Activated naive CD4-positive, alpha-beta T cell treated with anti-CD3 and anti-CD28 coated beads for 36 hours (primary cell): Measurements from ENCODE around the gene PNMA8A. TPM values are rescaled to one million over a fixed set of nuclear protein-coding genes. Genes with fewer than 3 reads are reported as not detected.
"Not testable (repeated sequence)": the region's sequence is repeated elsewhere in the genome, so short reads cannot be mapped to it uniquely, and the experiment has no call there.

Experiments used
- CTCF ChIA-PET: fragments of 350-600 bp; sonication (Branson Sonifier 250); formaldehyde crosslinking; loops from one replicate; lab custom pipeline; 2021; ENCODE audit warnings: antibody characterized with exemption; lab: Charles Lee
- DNase-seq: peaks from one replicate; pipeline ENCODE4 v3.0.0-alpha.2; 2020
- H3K27ac Mint-ChIP-seq: one replicate; pipeline ENCODE4 v1.8.0; 2021; ENCODE audit warnings: mild to moderate bottlenecking, mixed read lengths
- H3K27me3 Mint-ChIP-seq: one replicate; pipeline ENCODE4 v1.8.0; 2021; ENCODE audit warnings: low read depth, mixed read lengths
- H3K36me3 Mint-ChIP-seq: one replicate; pipeline ENCODE4 v1.8.0; 2021; ENCODE audit warnings: low read depth, mixed read lengths
- H3K4me1 Mint-ChIP-seq: one replicate; pipeline ENCODE4 v1.8.0; 2021; ENCODE audit warnings: low read depth, mixed read lengths
- H3K4me3 Mint-ChIP-seq: one replicate; pipeline ENCODE4 v1.8.0; 2021; ENCODE audit warnings: mild to moderate bottlenecking, moderate library complexity, mixed read lengths
- H3K9me3 Mint-ChIP-seq: one replicate; pipeline ENCODE4 v1.8.0; 2021; ENCODE audit warnings: mixed read lengths
- intact Hi-C: fragments of 100-400 bp; cut with micrococcal nuclease; formaldehyde crosslinking; loops from one replicate; pipeline ENCODE4 v1.15.1; 2023
- total RNA-seq, 2 experiments: library from RNA; stranded (reverse); gene quantifications; one replicate each; pipeline ENCODE4 v1.2.3, GENCODE V29; 2021

Gene PNMA8A
- total RNA-seq, 2 experiments from 2014 or later: 1.1 to 1.5 TPM

DNA sequence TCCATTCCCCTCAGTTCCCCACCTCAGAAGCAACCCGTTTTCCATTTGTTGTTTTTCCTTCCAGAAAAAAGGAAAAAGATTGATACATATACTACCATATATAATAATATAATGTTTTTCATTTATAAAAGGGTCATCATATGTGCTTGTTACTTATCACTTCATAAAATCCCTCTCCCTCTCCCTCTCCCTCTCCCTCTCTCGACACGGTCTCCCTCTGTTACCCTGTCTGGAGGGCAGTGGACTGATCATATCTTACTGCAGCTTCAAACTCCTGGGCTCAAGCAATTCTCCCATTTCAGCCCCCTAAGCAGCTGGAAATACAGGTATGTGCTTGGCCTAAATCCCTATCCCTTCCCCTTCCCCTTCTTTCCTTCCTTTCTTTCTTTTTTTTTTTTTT, 17.1 kb downstream of the PNMA8A start:
- intact Hi-C loops: no loop called here
- Mint-ChIP-seq H3K4me3 (no peak overlapping the region), H3K4me1 (no peaks in the 10 kb centered on the region), H3K27me3 (peaks cover 9% of the 10 kb centered on the region), H3K36me3 (no peaks in the 10 kb centered on the region), H3K27ac (no peak overlapping the region), H3K9me3 (peaks cover 7% of the 10 kb centered on the region)
- CTCF ChIA-PET: no interaction called here
- no peak for DNase-seq

DNA sequence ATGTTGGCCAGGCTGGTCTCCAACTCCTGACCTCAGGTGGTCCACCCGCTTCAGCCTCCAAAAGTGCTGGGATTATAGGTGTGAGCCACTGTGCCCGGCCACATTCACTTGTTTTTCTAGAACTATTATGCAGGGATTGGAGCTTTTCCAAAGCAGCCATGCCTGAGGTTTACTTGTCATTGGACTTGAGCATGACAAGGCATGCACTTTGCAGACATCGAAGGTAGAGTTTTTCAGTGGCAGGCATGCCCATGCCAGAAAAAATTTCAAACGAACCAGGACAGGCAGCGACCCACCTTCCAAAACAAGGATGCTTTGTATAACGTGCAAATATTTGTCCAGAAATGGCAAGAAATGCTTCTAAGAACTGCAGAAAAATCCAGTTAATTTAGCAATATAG, 17.7 kb downstream of the PNMA8A start:
- H3K4me1 Mint-ChIP-seq: no peaks in the 10 kb centered on the region
- no peak overlapping the region for H3K4me3 Mint-ChIP-seq
- H3K9me3 Mint-ChIP-seq: peaks cover 8% of the 10 kb centered on the region
- no peaks in the 10 kb centered on the region for H3K36me3 Mint-ChIP-seq
- peaks cover 9% of the 10 kb centered on the region for H3K27me3 Mint-ChIP-seq
- no peak for DNase-seq
- CTCF ChIA-PET: no interaction called here
- intact Hi-C loops: no loop called here
- no peak overlapping the region for H3K27ac Mint-ChIP-seq

DNA sequence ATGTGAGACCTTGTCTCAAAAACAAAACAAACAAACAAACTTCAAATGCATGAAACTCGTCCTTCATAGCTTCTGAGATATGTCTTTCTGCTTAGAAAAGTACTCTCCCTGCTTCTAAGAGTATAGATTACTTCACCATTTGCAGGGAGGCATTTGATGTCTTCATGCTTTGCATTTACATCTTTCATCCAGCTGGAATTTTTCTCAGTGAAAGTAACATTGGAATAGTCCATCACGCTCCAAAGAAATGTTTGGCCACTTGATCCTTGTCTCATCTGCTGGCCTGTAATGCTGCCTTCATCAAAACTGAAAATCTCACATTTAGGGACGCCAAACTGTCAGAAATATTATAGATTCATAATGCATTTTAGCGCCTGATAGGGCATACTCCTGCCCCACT, 19.2 kb downstream of the PNMA8A start:
- CTCF ChIA-PET: interaction anchor here (1.1 kb wide), 1 partner anchor 16 kb away, joined by 5 read pairs; no protein-coding TSS in a partner anchor
- no peak for DNase-seq
- H3K36me3 Mint-ChIP-seq: no peaks in the 10 kb centered on the region
- no peak overlapping the region for H3K4me3 Mint-ChIP-seq
- peaks cover 8% of the 10 kb centered on the region for H3K9me3 Mint-ChIP-seq
- intact Hi-C loops: no loop called here
- H3K27me3 Mint-ChIP-seq: peaks cover 6% of the 10 kb centered on the region
- no peaks in the 10 kb centered on the region for H3K4me1 Mint-ChIP-seq
- no peak overlapping the region for H3K27ac Mint-ChIP-seq

DNA sequence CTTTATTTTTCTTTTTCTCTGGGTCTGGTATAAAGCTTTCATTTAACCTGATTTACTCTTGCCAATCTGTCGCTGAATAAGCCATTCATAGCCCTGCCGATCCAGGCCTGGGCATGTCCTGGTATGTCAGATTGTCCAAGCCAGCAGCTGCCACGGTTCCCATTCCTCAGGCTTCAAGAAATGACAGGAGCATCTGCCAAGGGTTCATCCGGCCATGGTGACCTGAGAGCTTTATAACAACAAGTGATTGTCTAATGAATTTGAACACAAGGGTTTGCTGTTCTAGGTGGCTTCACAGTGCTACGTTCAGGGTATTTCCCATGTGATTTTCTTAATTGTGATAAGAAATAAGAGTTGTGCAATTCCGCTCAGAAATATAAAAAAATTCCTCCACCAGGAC, 20.0 kb downstream of the PNMA8A start:
- Mint-ChIP-seq H3K4me3 (no peak overlapping the region), H3K27me3 (peaks cover 3% of the 10 kb centered on the region), H3K36me3 (no peaks in the 10 kb centered on the region), H3K4me1 (no peaks in the 10 kb centered on the region), H3K9me3 (peaks cover 8% of the 10 kb centered on the region), H3K27ac (no peak overlapping the region)
- CTCF ChIA-PET: interaction anchor here (0.6 to 1.1 kb wide), 2 partner anchors 15 to 33 kb away, joined by 3 to 5 read pairs; no protein-coding TSS in a partner anchor
- intact Hi-C loops: no loop called here
- DNase-seq: no peak

DNA sequence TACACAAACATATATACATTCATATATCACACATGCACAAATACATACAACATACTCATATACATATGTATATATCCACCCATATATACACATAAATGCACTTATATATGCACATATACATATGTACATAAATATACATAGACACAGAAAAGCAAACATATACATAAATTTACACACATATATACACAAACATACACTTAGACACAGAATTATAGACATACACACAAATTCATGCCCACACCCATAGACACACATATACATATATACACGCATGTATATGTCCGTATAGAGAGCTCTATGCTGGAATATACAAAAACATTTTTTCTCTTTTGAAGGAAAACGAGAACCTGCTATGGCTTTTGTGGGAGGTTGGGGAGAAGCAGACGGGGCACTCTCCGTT, 20.6 kb downstream of the PNMA8A start:
- Mint-ChIP-seq H3K4me3 (no peak overlapping the region), H3K4me1 (no peaks in the 10 kb centered on the region), H3K27ac (no peak overlapping the region), H3K9me3 (peaks cover 8% of the 10 kb centered on the region), H3K36me3 (no peaks in the 10 kb centered on the region), H3K27me3 (no peaks in the 10 kb centered on the region)
- intact Hi-C loops: no loop called here
- no peak for DNase-seq
- CTCF ChIA-PET: no interaction called here

DNA sequence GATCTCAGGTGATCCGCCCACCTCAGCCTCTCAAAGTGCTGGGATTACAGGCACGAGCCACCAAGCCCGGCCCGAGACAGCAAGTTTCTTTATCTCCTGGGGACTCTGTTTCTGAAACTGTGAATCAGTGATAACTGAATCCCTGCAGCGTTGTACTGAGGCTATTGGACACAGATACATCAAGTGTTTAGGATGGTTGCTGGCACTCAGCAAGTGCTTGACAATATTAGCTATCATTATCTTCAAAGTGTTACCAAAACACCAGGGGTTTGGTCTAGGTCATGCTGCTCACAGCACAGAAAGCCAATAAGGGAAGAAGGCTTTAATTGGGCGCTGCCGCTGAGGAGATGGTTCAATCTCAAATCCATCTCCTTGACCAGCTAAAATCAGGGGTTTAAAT, 22.1 kb downstream of the PNMA8A start:
- H3K4me3 Mint-ChIP-seq: no peak overlapping the region
- no peaks in the 10 kb centered on the region for H3K36me3 Mint-ChIP-seq
- H3K4me1 Mint-ChIP-seq: no peaks in the 10 kb centered on the region
- H3K9me3 Mint-ChIP-seq: peaks cover 8% of the 10 kb centered on the region
- intact Hi-C loops: no loop called here
- no peak overlapping the region for H3K27ac Mint-ChIP-seq
- DNase-seq: no peak
- H3K27me3 Mint-ChIP-seq: no peaks in the 10 kb centered on the region
- CTCF ChIA-PET: no interaction called here

DNA sequence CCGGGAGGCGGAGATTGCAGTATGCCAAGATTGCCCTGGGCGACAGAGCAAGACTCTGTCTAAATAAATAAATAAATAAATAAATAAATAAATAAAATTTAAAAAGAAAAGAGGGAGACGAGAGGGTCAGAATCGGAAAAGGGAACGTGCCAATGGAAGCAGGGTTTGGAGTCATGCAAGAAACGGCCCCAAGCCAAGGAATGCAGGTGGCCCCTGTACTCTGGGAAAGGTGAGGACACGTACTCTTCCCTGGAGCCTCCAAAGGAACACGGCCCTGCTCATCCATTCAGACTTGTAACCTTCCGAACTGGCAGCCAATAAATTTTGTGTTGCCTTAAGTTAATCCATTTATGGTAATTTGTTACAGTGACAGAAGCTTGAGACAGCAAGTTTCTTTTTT, 22.8 kb downstream of the PNMA8A start:
- Mint-ChIP-seq H3K4me1 (no peaks in the 10 kb centered on the region), H3K36me3 (no peaks in the 10 kb centered on the region), H3K9me3 (peaks cover 8% of the 10 kb centered on the region), H3K27ac (no peak overlapping the region), H3K4me3 (no peak overlapping the region), H3K27me3 (no peaks in the 10 kb centered on the region)
- DNase-seq: no peak
- intact Hi-C loops: no loop called here
- CTCF ChIA-PET: no interaction called here

DNA sequence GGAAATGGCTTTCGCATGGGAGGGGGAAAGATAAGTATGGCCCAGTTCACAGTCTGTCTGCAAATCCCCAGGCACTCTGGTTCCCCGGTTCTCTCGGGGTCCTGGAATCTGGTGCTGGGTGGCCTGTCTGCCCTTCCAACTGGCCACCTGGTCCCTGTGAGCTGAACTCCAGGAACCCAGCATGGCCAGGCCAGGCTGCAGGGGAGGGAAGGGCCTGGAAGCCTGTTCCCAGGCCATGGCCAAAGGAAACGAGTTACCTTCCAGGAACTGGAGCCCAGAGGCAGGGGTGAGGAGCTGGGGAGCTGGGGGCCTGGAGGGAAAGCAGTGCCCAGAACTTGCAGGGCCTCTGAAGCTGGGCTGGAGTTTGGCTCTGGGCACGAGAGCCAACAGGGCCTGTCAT, 23.5 kb downstream of the PNMA8A start:
- Mint-ChIP-seq H3K36me3 (no peaks in the 10 kb centered on the region), H3K4me1 (peaks cover 3% of the 10 kb centered on the region), H3K9me3 (peaks cover 8% of the 10 kb centered on the region), H3K27me3 (no peaks in the 10 kb centered on the region), H3K4me3 (no peak overlapping the region), H3K27ac (no peak overlapping the region)
- DNase-seq: no peak
- intact Hi-C loops: no loop called here
- CTCF ChIA-PET: no interaction called here

DNA sequence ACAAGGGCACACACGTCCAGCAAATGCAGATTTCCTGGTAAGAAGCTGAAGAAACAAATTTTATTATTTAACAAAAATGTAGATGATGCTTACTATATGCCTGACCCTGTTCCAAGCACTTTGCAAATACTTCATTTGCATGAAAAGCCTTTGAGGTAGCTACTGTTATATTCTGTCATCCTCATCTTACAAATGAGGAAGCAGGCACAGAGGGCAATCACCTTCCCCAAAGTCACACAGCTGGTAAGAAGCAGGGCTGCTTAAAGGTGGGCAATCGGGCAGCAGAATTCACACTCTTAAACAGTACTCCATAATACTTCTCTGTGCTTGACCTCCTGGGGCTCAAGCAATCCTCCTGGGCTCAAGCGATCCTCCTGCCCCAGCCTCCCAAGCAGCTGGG, 24.4 kb downstream of the PNMA8A start:
- CTCF ChIA-PET: no interaction called here
- H3K27me3 Mint-ChIP-seq: no peaks in the 10 kb centered on the region
- intact Hi-C loops: no loop called here
- H3K4me3 Mint-ChIP-seq: no peak overlapping the region
- peaks cover 8% of the 10 kb centered on the region for H3K9me3 Mint-ChIP-seq
- no peak for DNase-seq
- H3K36me3 Mint-ChIP-seq: no peaks in the 10 kb centered on the region
- no peak overlapping the region for H3K27ac Mint-ChIP-seq
- H3K4me1 Mint-ChIP-seq: peaks cover 3% of the 10 kb centered on the region

DNA sequence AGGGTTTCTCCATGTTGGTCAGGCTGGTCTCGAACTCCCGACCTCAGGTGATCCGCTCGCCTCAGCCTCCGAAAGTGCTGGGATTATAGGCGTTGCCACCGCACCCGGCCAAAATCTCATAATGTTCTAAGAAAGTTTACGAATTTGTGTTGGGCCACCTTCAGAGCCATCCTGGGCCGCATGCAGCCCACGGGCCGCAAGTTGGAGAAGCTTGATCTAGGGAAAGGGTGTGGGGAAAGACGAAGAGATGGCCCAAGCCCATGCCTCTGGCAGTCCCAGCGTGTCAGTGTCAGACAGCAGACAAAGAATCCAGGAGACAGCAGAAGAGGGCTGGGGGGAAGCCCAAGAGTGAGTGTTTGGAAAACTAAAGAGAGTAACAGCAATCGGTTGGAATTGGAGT, 25.3 kb downstream of the PNMA8A start:
- Mint-ChIP-seq H3K36me3 (no peaks in the 10 kb centered on the region), H3K4me1 (peaks cover 3% of the 10 kb centered on the region), H3K9me3 (peaks cover 8% of the 10 kb centered on the region), H3K27ac (no peak overlapping the region), H3K27me3 (no peaks in the 10 kb centered on the region), H3K4me3 (no peak overlapping the region)
- DNase-seq: no peak
- CTCF ChIA-PET: no interaction called here
- intact Hi-C loops: no loop called here

DNA sequence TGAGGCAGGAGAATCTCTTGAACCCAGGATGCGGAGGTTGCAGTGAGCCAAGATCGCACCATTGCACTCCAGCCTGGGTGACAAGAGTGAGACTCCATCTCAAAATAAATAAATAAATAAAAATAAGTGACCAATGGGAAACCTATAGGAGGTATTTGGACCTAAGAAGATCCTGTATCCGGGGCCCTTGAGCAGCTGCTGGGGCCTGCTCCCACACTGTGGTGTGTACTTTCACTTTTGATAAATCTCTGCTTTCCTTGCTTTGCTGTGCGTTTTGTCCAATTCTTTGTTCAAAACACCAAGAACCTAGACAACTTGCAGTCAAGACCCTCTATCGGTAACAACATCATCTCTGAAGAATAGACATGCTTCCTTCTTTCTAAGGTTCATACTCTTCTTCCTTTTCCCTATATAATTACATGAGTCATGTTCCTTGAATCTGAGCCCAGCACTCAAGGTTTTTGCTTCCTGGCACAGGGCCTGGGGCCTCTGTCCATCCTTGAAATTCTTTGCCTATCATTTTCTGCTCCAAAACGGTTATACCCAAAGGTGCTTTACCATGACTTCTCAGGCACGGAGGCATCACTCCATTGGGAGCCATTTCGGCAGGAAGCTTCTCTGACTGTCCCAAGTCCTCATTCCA, 28.4 kb downstream of the PNMA8A start:
- Mint-ChIP-seq H3K27ac (no peak overlapping the region), H3K4me1 (peaks cover 3% of the 10 kb centered on the region), H3K4me3 (no peak overlapping the region), H3K27me3 (no peaks in the 10 kb centered on the region), H3K36me3 (no peaks in the 10 kb centered on the region), H3K9me3 (no peaks in the 10 kb centered on the region)
- intact Hi-C loops: no loop called here
- DNase-seq: no peak
- CTCF ChIA-PET: no interaction called here

DNA sequence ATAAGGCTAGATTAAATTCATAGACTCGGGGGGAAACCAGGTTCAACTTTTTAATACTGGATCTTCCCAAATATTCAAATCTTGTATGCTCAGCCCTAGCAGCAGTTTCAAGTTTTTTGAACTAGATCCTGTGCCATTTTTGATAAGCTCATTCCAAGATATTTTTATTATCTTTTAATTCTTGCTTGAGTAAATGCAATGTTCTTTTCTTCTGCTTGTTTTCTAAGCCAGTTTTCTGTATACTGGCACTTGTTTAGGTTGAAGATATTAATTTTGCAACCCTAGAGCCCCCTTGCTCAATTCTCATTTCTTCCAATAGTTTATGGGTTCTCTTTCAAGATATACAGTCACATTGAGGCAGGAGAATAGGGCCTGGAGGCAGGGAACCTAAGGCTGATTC, 29.5 kb downstream of the PNMA8A start:
- Mint-ChIP-seq H3K27me3 (no peaks in the 10 kb centered on the region), H3K4me3 (no peak overlapping the region), H3K4me1 (peaks cover 3% of the 10 kb centered on the region), H3K27ac (no peak overlapping the region), H3K36me3 (no peaks in the 10 kb centered on the region), H3K9me3 (no peaks in the 10 kb centered on the region)
- CTCF ChIA-PET: no interaction called here
- intact Hi-C loops: no loop called here
- DNase-seq: no peak

DNA sequence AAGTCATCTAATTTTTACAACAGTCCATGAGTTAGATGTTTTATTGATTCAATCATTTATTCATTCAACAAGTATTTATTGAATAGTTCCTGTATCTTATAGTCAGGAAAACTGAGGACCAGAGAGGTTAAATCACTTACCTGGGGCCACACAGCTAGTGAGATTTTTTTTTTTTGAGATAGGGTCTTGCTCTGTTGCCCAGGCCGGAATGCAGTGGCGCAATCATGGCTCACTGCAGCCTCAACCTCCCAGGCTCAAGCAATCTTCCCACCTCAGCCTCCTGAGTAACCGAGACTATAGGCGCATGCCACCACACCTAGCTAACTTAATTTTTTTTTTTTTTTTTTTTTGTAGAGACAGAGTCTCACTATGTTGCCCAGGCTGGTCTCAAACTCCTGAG, 35.7 kb downstream of the PNMA8A start:
- H3K4me1 Mint-ChIP-seq, H3K36me3 Mint-ChIP-seq, CTCF ChIA-PET, H3K4me3 Mint-ChIP-seq, intact Hi-C loops, H3K9me3 Mint-ChIP-seq, DNase-seq, H3K27ac Mint-ChIP-seq: not testable (repeated sequence)
- H3K27me3 Mint-ChIP-seq: peaks cover 26% of the 10 kb centered on the region
